Astrocyte (in vitro differentiated cells and primary cell): ENCODE data around the gene GPHN. TPM values are rescaled to one million over a fixed set of nuclear protein-coding genes. Genes with fewer than 3 reads are reported as not detected.

Experiments
- DNase-seq: peaks from one replicate; pipeline ENCODE4 v3.0.0-alpha.2; 2010; ENCODE audit warnings: low read depth
- FAIRE-seq: peaks from 2 replicates; lab custom pipeline; 2011; peaks lifted over from hg19 to GRCh38; lab: Jason Lieb, UNC
- H2AFZ ChIP-seq: 2 replicates; pipeline ENCODE4 v1.6.0; 2012; ENCODE audit warnings: low read depth, low read length, inconsistent platforms
- H3K27ac ChIP-seq: 2 replicates; pipeline ENCODE4 v1.5.1; 2011; ENCODE audit warnings: low read depth, low read length, inconsistent platforms
- H3K27me3 ChIP-seq: 2 replicates; pipeline ENCODE4 v1.6.0; 2011; ENCODE audit warnings: low read length, inconsistent platforms; ENCODE audit not compliant: insufficient read depth
- H3K36me3 ChIP-seq: 2 replicates; pipeline ENCODE4 v1.5.1; 2011; ENCODE audit warnings: low read length, inconsistent platforms; ENCODE audit not compliant: insufficient read depth
- H3K4me1 ChIP-seq: 2 replicates; pipeline ENCODE4 v1.5.1; 2011; ENCODE audit warnings: low read length, inconsistent platforms; ENCODE audit not compliant: insufficient read depth
- H3K4me2 ChIP-seq: 2 replicates; pipeline ENCODE4 v1.6.0; 2012; ENCODE audit warnings: low read length, inconsistent platforms
- H3K4me3 ChIP-seq: 2 replicates; pipeline ENCODE4 v1.5.1; 2011; ENCODE audit warnings: low read depth, mild to moderate bottlenecking, low read length, inconsistent platforms; ENCODE audit not compliant: insufficient read depth
- H3K79me2 ChIP-seq: 2 replicates; pipeline ENCODE4 v1.6.0; 2012; ENCODE audit warnings: mild to moderate bottlenecking, low read length, inconsistent platforms; ENCODE audit not compliant: insufficient read depth
- H3K9ac ChIP-seq: 2 replicates; pipeline ENCODE4 v1.6.0; 2012; ENCODE audit warnings: mild to moderate bottlenecking, low read length, inconsistent platforms
- H3K9me3 ChIP-seq: 2 replicates; pipeline ENCODE4 v1.5.1; 2012; ENCODE audit warnings: low read depth, mild to moderate bottlenecking, low read length, inconsistent platforms; ENCODE audit not compliant: insufficient read depth
- H4K20me1 ChIP-seq: 2 replicates; pipeline ENCODE4 v1.6.0; 2012; ENCODE audit warnings: low read length, inconsistent platforms; ENCODE audit not compliant: insufficient read depth
- H3K27ac Mint-ChIP-seq: one replicate; pipeline ENCODE4 v1.8.0; 2021; ENCODE audit warnings: mild to moderate bottlenecking, mixed read lengths; ENCODE audit not compliant: unreplicated experiment
- H3K27me3 Mint-ChIP-seq: one replicate; pipeline ENCODE4 v1.8.0; 2021; ENCODE audit warnings: low read depth, mixed read lengths; ENCODE audit not compliant: unreplicated experiment
- H3K36me3 Mint-ChIP-seq: one replicate; pipeline ENCODE4 v1.8.0; 2021; ENCODE audit warnings: low read depth, mixed read lengths; ENCODE audit not compliant: unreplicated experiment
- H3K4me1 Mint-ChIP-seq: one replicate; pipeline ENCODE4 v1.8.0; 2021; ENCODE audit warnings: low read depth, mixed read lengths; ENCODE audit not compliant: unreplicated experiment
- H3K4me3 Mint-ChIP-seq: one replicate; pipeline ENCODE4 v1.8.0; 2021; ENCODE audit warnings: mild to moderate bottlenecking, moderate library complexity, mixed read lengths; ENCODE audit not compliant: unreplicated experiment
- H3K9me3 Mint-ChIP-seq: one replicate; pipeline ENCODE4 v1.8.0; 2021; ENCODE audit warnings: mild to moderate bottlenecking, mixed read lengths; ENCODE audit not compliant: unreplicated experiment
- EZH2 ChIP-seq: IDR thresholded peaks from 2 replicates; pipeline ENCODE4 v1.6.1; 2012; ENCODE audit warnings: mild to moderate bottlenecking, low read length, inconsistent platforms; ENCODE audit not compliant: insufficient read depth
- total RNA-seq: library from RNA; stranded (reverse); gene quantifications from 2 replicates; pipeline ENCODE4 v1.2.1, GENCODE V29; 2021
- TF ChIP-seq, protein P1 (sequence below): IDR thresholded peaks from 2 replicates; pipeline ENCODE4 v1.5.1; 2011; ENCODE audit warnings: low read depth, mild to moderate bottlenecking, inconsistent platforms, low read length, moderate library complexity; ENCODE audit not compliant: insufficient read depth

The GPHN gene
- total RNA-seq, 1 donor from 2014 or later, result 6.9 TPM

- Histone ChIP-seq H3K4me1 (no peaks in the 10 kb centered on the region), H3K9me3 (no peaks in the 10 kb centered on the region), H3K4me3 (no peak overlapping the region), H2AFZ (no peak overlapping the region), H3K36me3 (no peaks in the 10 kb centered on the region), H3K9ac (no peak overlapping the region), H3K79me2 (no peaks in the 10 kb centered on the region), H3K27ac (no peak overlapping the region), H3K4me2 (no peak overlapping the region), H4K20me1 (no peaks in the 10 kb centered on the region), H3K27me3 (no peaks in the 10 kb centered on the region)
- Mint-ChIP-seq H3K4me1 (no peaks in the 10 kb centered on the region), H3K27me3 (no peaks in the 10 kb centered on the region), H3K36me3 (no peaks in the 10 kb centered on the region), H3K27ac (no peak overlapping the region), H3K4me3 (no peak overlapping the region), H3K9me3 (peaks cover 6% of the 10 kb centered on the region)
- no peak for FAIRE-seq
- no peak for DNase-seq
- TF ChIP-seq EZH2, result no peak
- TF ChIP-seq, protein P1, sequence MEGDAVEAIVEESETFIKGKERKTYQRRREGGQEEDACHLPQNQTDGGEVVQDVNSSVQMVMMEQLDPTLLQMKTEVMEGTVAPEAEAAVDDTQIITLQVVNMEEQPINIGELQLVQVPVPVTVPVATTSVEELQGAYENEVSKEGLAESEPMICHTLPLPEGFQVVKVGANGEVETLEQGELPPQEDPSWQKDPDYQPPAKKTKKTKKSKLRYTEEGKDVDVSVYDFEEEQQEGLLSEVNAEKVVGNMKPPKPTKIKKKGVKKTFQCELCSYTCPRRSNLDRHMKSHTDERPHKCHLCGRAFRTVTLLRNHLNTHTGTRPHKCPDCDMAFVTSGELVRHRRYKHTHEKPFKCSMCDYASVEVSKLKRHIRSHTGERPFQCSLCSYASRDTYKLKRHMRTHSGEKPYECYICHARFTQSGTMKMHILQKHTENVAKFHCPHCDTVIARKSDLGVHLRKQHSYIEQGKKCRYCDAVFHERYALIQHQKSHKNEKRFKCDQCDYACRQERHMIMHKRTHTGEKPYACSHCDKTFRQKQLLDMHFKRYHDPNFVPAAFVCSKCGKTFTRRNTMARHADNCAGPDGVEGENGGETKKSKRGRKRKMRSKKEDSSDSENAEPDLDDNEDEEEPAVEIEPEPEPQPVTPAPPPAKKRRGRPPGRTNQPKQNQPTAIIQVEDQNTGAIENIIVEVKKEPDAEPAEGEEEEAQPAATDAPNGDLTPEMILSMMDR, result no peak
These were observed 699.9 kb downstream of the GPHN start for GRCh38 chr14:67207810-67208209.

DNA sequence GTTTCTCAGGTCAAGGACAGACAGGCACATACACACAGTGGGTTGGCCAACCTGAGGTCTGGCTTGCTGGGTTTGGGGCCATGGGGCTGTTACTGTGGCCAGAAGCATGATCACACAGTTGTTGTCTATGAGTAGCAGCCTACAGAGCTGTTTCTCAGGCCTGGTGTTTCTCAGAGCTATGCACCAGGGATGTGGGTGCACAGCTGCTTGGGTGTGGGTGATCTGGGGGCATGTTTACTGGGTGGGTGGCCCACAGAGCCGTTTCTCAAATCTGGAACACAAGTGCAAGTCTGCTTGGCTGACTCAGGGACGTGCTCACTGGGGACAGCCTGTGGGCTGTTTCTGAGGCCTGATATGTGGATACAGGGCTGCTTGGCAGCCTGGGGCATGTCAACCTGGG lies 710.2 kb downstream of the GPHN start:
- H3K9ac ChIP-seq, result no peak overlapping the region
- Mint-ChIP-seq H3K9me3 (no peaks in the 10 kb centered on the region), H3K4me1 (peaks cover 12% of the 10 kb centered on the region), H3K27ac (no peak overlapping the region), H3K27me3 (no peaks in the 10 kb centered on the region), H3K36me3 (no peaks in the 10 kb centered on the region), H3K4me3 (no peak overlapping the region)
- TF ChIP-seq, protein P1, result no peak
- no peak for TF ChIP-seq EZH2
- H2AFZ ChIP-seq, result no peak overlapping the region
- H3K4me3 ChIP-seq, result no peak overlapping the region
- no peaks in the 10 kb centered on the region for H3K36me3 ChIP-seq
- FAIRE-seq (no peak), DNase-seq (no peak)
- no peaks in the 10 kb centered on the region for H3K9me3 ChIP-seq
- no peak overlapping the region for H3K27ac ChIP-seq
- H4K20me1 ChIP-seq, result no peaks in the 10 kb centered on the region
- no peaks in the 10 kb centered on the region for H3K27me3 ChIP-seq
- H3K79me2 ChIP-seq, result no peaks in the 10 kb centered on the region
- peaks cover 15% of the 10 kb centered on the region for H3K4me1 ChIP-seq
- no peak overlapping the region for H3K4me2 ChIP-seq

DNA sequence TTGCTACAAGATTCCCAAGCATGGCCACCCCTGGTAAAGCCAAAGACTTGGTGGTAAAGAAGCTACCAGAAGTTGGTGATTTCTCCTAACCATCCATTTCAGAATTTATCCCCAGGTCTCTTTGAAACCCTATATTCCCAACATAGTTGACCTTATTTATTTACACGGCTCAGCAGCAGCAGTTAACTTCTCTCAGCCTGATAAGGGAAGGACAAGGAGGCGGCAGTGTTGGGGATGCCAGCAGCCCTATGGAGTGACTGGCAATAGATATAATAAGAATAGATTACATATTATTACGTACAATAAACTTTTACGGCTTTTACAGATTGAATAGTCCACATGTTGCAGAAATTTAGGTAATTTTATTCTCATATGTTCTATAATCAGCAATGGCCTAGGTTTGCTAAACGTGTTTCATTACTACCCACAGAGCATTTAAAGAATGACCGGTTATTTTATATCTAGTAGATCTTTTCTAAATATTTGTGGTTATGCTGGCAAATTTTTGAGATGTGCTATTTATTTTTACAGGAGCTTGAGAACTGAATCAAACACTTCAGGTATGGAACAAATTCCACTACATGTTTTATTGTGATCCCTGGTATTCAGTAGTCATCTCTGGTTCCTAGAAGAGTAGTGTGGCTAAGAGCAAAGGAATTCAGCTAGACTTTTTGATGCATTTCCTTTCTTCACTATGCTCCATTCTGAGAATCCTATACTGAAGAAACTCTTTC lies 713.5 kb downstream of the GPHN start:
- FAIRE-seq (peak; percentile 100), DNase-seq (peak; percentile 94)
- peak overlapping the region; percentile 67 for H3K4me2 ChIP-seq
- TF ChIP-seq, protein P1, result no peak
- no peak for TF ChIP-seq EZH2
- no peaks in the 10 kb centered on the region for H3K9me3 ChIP-seq
- H3K27me3 Mint-ChIP-seq, result no peaks in the 10 kb centered on the region
- no peaks in the 10 kb centered on the region for H3K27me3 ChIP-seq
- H3K79me2 ChIP-seq, result no peaks in the 10 kb centered on the region
- no peaks in the 10 kb centered on the region for H3K36me3 ChIP-seq
- no peak overlapping the region for H3K4me3 ChIP-seq
- no peak overlapping the region for H2AFZ ChIP-seq
- H3K27ac ChIP-seq, result no peak overlapping the region
- H3K27ac Mint-ChIP-seq, result peak overlapping the region; percentile 42
- H3K9ac ChIP-seq, result no peak overlapping the region
- no peaks in the 10 kb centered on the region for H4K20me1 ChIP-seq
- no peak overlapping the region for H3K4me3 Mint-ChIP-seq
- no peaks in the 10 kb centered on the region for H3K36me3 Mint-ChIP-seq
- H3K4me1 ChIP-seq, result peaks cover 15% of the 10 kb centered on the region
- H3K4me1 Mint-ChIP-seq, result peaks cover 12% of the 10 kb centered on the region
- H3K9me3 Mint-ChIP-seq, result no peaks in the 10 kb centered on the region
